Measurements from ENCODE around the gene TRPM3.

GRCh38 chr9:70588999-70589398, 532.4 kb downstream of the TRPM3 start:
- TF ChIP-seq ZKSCAN3 (CRISPR knock-in tag; IDR thresholded peaks at IDR 0.05), result no peak
- no peak for TF ChIP-seq TGIF2 (CRISPR knock-in tag; IDR thresholded peaks at IDR 0.05)
- TF ChIP-seq CTCF (IDR thresholded peaks at IDR 0.05 in 2 of 3, conservative IDR thresholded peaks at IDR 0.05 in 1 of 3; ENCODE audit: insufficient read depth in 2 of 3, low read depth in 1 of 3, low read length in 3 of 3), result no peak
- TF ChIP-seq CBFB (CRISPR knock-in tag; IDR thresholded peaks at IDR 0.05), result no peak
- no peak for TF ChIP-seq CXXC5 (CRISPR knock-in tag; IDR thresholded peaks at IDR 0.05)

Data from K562 (cell line).